Large intestine (tissue), 3 donors: ENCODE data around the gene HOMEZ. TPM values are rescaled to one million over a fixed set of nuclear protein-coding genes. Genes with fewer than 3 reads are reported as not detected.
"Not testable (repeated sequence)": the region's sequence is repeated elsewhere in the genome, so short reads cannot be mapped to it uniquely, and the experiment has no call there.

ENCODE experiments used
- DNase-seq, 2 donors: peaks; one replicate each; pipeline versions ENCODE4 v3.0.0 to v3.0.0-alpha.2; 2013
- H3K27ac ChIP-seq: one replicate; pipeline ENCODE4 v1.5.1; 2013; ENCODE audit warnings: low read length
- H3K27me3 ChIP-seq: 2 replicates; pipeline ENCODE4 v1.6.1; 2013; ENCODE audit warnings: low read length; ENCODE audit not compliant: control insufficient read depth, insufficient read depth
- H3K36me3 ChIP-seq: 2 replicates; pipeline ENCODE4 v1.6.1; 2013; ENCODE audit warnings: low read length; ENCODE audit not compliant: control insufficient read depth, insufficient read depth
- H3K4me1 ChIP-seq: one replicate; pipeline ENCODE4 v1.6.1; 2013; ENCODE audit warnings: low read length; ENCODE audit not compliant: control insufficient read depth, insufficient read depth
- H3K4me3 ChIP-seq: one replicate; pipeline ENCODE4 v1.5.1; 2013; ENCODE audit warnings: low read length
- H3K9me3 ChIP-seq: one replicate; pipeline ENCODE4 v1.6.1; 2013; ENCODE audit warnings: mild to moderate bottlenecking, low read depth, low read length, moderate library complexity; ENCODE audit not compliant: control insufficient read depth
- WGBS: methylation state at CpG from one replicate; pipeline ENCODE4 v1.1.5; 2013; ENCODE audit warnings: low lambda C conversion rate; ENCODE audit not compliant: insufficient coverage; 5-methylcytosine and 5-hydroxymethylcytosine counted together
- polyA plus RNA-seq: library from polyadenylated mRNA; unstranded; fragments of 120-200 nt; gene quantifications from one replicate; pipeline ENCODE4 v1.2.1, GENCODE V29; 2013

Gene HOMEZ
- polyA plus RNA-seq, 1 donor: 15.7 TPM

DNA sequence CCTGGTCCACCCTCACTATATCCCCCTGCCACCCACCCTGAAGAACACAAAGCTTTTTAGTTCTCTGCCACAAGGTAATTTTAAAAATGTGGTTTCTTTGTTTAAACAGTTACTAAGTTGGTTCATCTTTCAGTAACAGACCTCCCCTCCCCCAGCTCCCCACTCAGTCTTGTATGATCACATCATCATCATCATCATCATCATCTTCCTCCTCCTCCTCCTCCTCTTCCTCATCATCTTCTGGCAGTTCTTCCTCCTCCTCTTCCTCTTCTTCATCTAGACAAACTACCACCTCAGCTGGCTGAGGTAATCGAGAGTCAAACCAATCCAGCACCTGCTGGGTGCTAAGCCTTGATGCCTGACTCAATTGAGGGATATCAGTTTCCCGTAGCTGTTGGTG lies 10.5 kb downstream of the HOMEZ start:
- Histone ChIP-seq H3K27ac (no peak overlapping the region), H3K4me3 (no peak overlapping the region), H3K4me1 (peaks cover 11% of the 10 kb centered on the region), H3K36me3 (peaks cover 17% of the 10 kb centered on the region), H3K9me3 (no peaks in the 10 kb centered on the region), H3K27me3 (no peaks in the 10 kb centered on the region)
- WGBS: no CpG with 5 or more reads among the region's 2 CpGs
- DNase-seq: no peak

DNA sequence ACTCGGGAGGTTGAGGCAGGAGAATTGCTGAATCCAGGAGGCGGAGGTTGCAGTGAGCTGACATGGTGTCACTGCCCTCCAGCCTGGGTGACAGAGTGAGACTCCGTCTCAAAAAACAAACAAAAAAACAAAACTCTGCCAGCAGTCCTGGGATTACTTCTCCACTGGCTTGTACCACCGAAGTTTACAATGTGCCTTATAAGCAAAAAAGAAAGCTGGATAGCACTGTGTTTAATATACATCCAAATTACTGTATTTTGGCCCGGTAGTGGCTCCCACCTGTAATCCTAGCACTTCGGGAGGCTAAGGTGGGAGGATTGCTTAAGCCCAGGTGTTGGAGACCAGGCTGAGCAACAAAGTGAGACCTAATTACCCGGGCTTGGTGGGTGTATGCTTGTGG lies 16.7 kb downstream of the HOMEZ start:
- Histone ChIP-seq H3K9me3 (no peaks in the 10 kb centered on the region), H3K4me1 (no peaks in the 10 kb centered on the region), H3K4me3 (no peak overlapping the region), H3K36me3 (no peaks in the 10 kb centered on the region), H3K27ac (no peak overlapping the region), H3K27me3 (no peaks in the 10 kb centered on the region)
- 100% methylated on average over 1 of the region's 7 CpGs for WGBS
- no peak for DNase-seq

DNA sequence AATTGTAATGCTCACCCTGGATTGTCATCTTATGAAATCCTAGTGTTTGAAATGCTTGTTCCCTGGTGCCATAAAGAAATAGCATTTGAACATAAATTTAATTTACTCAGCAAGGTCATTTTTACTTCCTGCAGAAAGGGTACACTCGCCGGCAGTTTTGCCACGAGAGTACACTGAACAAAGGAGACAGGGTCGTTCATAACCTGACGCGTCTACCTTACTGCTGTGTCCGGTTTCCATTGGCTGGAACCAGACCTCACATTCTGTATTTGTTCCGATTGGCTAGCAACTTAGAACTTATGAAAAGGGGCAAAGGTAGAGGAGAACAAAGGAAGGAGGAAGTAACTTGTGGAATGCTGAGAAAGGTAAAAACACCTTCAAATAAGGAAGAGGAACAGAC lies 25.1 kb downstream of the HOMEZ start:
- DNase-seq, H3K36me3 ChIP-seq, H3K27ac ChIP-seq, H3K4me3 ChIP-seq, H3K4me1 ChIP-seq, H3K27me3 ChIP-seq, H3K9me3 ChIP-seq: not testable (repeated sequence)
- no CpG with 5 or more reads among the region's 8 CpGs for WGBS

DNA sequence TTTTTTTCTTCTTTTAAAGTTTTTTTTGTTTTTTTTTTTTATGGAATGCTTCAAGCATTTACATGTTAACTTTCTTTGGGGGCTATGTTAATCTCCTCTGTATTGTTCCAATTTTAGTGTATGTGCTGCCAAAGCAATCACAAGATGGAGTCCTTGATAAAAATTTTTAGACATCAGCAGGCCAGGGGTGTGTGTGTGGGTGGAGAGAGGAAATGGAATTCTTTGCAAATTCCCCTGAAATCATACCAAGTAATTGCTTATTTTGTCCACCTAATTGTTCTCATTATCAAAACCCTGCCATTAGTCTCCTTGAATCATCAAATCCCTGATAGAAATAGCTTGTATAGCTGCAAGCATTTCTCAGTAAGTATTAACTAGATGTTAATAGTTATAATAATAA lies 26.5 kb downstream of the HOMEZ start:
- H3K27ac ChIP-seq: no peak overlapping the region
- no peaks in the 10 kb centered on the region for H3K4me1 ChIP-seq
- no peak for DNase-seq
- H3K9me3 ChIP-seq: no peaks in the 10 kb centered on the region
- H3K27me3 ChIP-seq: no peaks in the 10 kb centered on the region
- no peak overlapping the region for H3K4me3 ChIP-seq
- H3K36me3 ChIP-seq: no peaks in the 10 kb centered on the region

DNA sequence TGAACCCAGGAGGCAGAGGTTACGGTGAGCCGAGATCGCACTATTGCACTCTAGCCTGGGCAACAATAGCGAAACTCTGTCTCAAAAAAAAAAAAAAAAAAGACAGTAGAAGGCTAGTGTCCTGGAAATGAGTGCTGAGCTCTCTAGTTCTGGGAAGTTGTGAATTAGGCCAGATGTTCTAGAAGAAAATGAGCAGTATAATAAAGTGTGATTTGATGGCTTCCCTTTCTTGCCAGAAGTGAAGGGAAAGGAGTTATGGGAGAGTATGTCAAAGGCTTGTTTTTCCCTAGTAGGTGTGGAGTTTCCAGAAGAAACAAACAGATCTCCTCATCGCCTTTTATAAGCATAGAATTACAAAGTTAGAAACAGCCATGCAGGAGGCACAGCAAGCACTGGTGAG lies 27.7 kb downstream of the HOMEZ start:
- Histone ChIP-seq H3K4me3 (no peak overlapping the region), H3K27ac (no peak overlapping the region), H3K4me1 (no peaks in the 10 kb centered on the region), H3K36me3 (no peaks in the 10 kb centered on the region), H3K27me3 (no peaks in the 10 kb centered on the region), H3K9me3 (no peaks in the 10 kb centered on the region)
- DNase-seq: no peak
- WGBS: no CpG with 5 or more reads among the region's 5 CpGs

DNA sequence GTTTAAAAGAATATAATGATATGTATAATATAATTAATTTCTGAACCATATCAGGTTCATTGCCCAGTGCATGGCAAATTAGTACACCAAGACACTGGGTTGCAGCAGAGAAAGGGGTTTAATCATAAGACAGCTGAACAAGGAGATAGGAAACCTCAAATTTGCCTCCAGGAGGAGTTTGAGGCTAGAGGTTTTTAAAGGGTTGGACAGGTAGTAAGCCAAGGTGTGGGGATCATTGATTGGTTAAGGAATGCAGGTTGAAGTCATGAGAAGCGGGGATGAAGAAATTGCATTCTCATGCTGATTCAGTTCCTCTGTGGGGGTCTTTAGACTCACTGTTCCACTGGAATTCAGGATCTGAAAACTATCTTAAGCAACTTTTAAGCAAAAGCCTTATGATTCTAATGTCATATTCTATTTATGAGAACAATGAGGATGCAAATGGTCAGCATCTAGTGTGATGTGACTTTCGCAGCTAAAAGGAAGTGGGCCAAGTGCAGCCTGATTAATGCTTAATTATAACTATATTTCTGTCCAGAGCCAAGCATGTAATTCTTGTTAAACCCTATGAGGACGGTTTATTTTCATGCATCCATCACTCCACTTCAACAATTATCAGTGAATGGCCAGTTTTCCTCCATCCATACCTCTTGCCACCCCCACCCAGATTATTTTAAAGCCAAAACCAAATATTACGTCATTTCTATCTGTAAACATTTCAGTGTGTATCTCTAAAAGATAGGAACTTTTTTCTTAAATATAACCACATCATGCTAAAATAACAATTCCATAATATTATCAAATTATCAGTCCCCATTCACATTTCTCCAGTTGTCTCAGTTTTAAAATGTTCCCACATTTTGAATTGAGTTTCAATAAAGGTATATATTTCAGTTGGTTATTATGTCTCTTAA lies 33.3 kb downstream of the HOMEZ start:
- no peak for DNase-seq
- H3K4me3 ChIP-seq: no peak overlapping the region
- H3K4me1 ChIP-seq: no peaks in the 10 kb centered on the region
- H3K36me3 ChIP-seq: no peaks in the 10 kb centered on the region
- H3K27ac ChIP-seq: no peak overlapping the region
- H3K9me3 ChIP-seq: no peaks in the 10 kb centered on the region
- H3K27me3 ChIP-seq: no peaks in the 10 kb centered on the region
- 91% methylated on average over 1 of the region's 4 CpGs for WGBS

DNA sequence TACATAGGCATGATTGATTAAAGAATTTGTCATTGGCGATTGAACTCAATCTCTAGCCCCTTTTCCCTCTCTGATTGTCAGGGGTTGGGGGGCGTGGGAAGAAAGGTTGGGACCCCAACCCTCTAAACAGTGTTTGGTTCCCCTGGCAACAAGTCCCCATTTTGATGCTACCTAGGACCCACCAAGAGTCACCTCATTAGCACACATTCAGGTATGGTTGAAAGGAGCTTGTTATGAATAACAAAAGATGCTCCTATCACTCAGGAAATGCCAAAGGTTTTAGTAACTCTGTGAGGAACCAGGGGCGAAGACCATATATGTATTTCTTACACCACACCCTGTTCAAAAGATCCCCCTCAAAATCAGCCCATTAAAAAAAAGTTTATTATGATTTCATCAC lies 33.9 kb downstream of the HOMEZ start:
- no peaks in the 10 kb centered on the region for H3K27me3 ChIP-seq
- no peaks in the 10 kb centered on the region for H3K4me1 ChIP-seq
- DNase-seq: no peak
- no CpG with 5 or more reads among the region's 3 CpGs for WGBS
- H3K27ac ChIP-seq: no peak overlapping the region
- no peaks in the 10 kb centered on the region for H3K36me3 ChIP-seq
- H3K9me3 ChIP-seq: no peaks in the 10 kb centered on the region
- no peak overlapping the region for H3K4me3 ChIP-seq

DNA sequence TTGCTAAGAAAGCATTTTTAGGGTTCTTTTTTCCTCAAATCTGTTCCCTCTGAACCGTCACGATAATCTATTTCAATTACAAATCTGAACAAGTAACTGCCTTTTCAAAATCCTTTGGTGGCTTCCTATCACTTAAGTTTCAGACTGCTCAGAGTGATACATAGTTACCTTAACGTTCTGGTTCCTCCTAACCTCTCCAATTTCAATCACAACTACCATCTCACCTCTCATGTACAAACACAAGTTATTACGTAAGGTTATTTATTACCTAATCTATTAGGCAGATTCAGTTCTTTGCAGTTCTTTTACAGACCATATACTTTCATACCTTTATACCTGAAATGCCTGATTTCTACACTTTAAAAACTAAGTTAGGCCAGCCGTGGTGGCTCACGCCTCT lies 36.1 kb downstream of the HOMEZ start:
- Histone ChIP-seq H3K27me3 (no peaks in the 10 kb centered on the region), H3K9me3 (no peaks in the 10 kb centered on the region), H3K36me3 (no peaks in the 10 kb centered on the region), H3K4me1 (peaks cover 13% of the 10 kb centered on the region), H3K27ac (no peak overlapping the region), H3K4me3 (no peak overlapping the region)
- 48% methylated on average over 2 of the region's 6 CpGs for WGBS
- DNase-seq: no peak

DNA sequence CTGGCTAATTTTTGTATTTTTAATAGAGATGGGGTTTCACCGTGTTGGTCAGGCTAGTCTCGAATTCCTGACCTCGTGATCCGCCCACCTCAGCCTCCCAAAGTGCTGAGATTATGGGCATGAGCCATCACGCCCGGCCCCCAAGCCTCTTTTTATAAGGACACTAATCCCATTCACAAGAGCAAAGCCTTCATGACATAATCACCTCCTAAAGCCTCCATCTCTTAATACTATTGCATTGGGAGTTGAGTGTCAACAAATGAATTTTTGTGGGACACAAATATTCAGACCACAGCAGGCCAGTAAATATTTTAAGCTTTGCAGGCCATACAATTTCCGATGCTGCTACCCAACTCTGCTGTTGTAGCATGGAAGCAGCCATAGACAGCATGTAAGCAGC lies 37.3 kb downstream of the HOMEZ start:
- WGBS: no CpG with 5 or more reads among the region's 7 CpGs
- H3K36me3 ChIP-seq: no peaks in the 10 kb centered on the region
- no peaks in the 10 kb centered on the region for H3K9me3 ChIP-seq
- H3K27ac ChIP-seq: no peak overlapping the region
- H3K4me3 ChIP-seq: no peak overlapping the region
- H3K4me1 ChIP-seq: peaks cover 19% of the 10 kb centered on the region
- H3K27me3 ChIP-seq: no peaks in the 10 kb centered on the region
- no peak for DNase-seq

DNA sequence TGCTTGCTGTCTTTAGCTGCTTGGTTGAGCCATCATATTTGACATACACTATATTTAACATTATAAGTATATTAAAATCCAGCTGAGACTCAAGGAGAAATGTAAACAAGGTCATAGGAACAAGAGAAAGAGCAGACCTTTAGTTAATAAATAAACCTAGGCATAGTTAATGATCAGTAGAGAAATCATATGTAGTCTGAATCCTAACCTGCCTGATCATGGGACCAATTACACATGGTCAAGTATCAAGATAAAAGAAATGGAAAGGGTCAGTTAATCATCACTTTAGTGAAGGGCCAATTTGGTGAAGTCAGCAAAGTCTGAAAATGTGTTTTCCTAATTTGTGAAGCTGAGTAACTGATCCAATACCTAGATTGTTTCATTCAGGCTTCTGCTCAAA lies 40.6 kb downstream of the HOMEZ start:
- H3K4me3 ChIP-seq: no peak overlapping the region
- H3K36me3 ChIP-seq: no peaks in the 10 kb centered on the region
- peak; percentile 69 to 85 for DNase-seq
- H3K27me3 ChIP-seq: no peaks in the 10 kb centered on the region
- peak overlapping the region; percentile 89 for H3K27ac ChIP-seq
- no peaks in the 10 kb centered on the region for H3K9me3 ChIP-seq
- peaks cover 19% of the 10 kb centered on the region for H3K4me1 ChIP-seq

DNA sequence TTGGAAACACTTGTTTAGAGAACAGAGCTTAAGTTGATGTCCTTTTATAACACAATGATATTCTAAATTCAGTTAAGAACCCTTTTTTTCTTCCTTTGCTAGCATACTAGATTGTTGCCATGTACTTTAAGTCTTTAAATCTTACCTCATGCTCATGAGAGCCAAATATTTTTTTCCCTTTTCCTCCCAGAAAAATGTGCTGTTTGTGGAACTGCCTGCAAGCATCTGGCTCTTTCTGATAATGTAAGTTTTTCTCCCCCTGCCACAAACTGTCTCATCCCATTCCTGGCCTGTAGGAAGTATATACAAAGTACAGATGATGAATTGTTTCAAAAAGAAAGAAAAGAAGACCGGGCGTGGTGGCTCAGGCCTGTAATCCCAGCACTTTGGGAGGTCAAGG lies 42.9 kb downstream of the HOMEZ start:
- Histone ChIP-seq H3K4me1 (peaks cover 20% of the 10 kb centered on the region), H3K4me3 (no peak overlapping the region), H3K27me3 (no peaks in the 10 kb centered on the region), H3K36me3 (no peaks in the 10 kb centered on the region), H3K27ac (no peak overlapping the region), H3K9me3 (no peaks in the 10 kb centered on the region)
- no CpG with 5 or more reads among the region's 2 CpGs for WGBS
- DNase-seq: no peak
